ENCODE results near the gene UGGT1.

UGGT1 gene

DNA sequence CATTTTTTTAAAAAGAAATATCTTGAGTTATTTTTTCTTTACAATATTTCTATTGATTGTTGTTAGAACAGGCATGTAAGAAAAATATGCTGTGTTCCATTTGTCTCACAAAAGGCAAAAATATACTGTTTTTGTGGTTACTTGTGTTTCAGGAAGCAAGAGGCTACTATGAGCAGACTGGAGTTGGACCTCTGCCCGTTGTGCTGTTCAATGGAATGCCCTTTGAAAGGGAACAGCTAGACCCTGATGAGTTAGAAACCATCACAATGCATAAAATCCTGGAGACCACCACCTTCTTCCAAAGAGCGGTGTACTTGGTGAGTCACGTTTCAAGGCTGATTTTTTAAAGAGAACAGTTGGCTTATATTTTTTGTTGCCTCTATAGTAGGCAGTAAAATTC, 54.7 kb downstream of the UGGT1 start:
- H3K4me3 ChIP-seq (ENCODE audit: low read length): no peak overlapping the region
- no peak for TF ChIP-seq CTCF (conservative IDR thresholded peaks at IDR 0.05; ENCODE audit: low read depth, low read length)
- DNase-seq (ENCODE audit: low read depth): no peak

GRCh38 chr2:128153786-128154185, 62.8 kb downstream of the UGGT1 start:
- H3K4me3 ChIP-seq (ENCODE audit: low read length): no peak overlapping the region
- no peak for TF ChIP-seq CTCF (conservative IDR thresholded peaks at IDR 0.05; ENCODE audit: low read depth, low read length)
- no peak for DNase-seq (ENCODE audit: low read depth)

GRCh38 chr2:128154225-128154624, 63.2 kb downstream of the UGGT1 start:
- DNase-seq (ENCODE audit: low read depth): no peak
- H3K4me3 ChIP-seq (ENCODE audit: low read length): no peak overlapping the region
- TF ChIP-seq CTCF (conservative IDR thresholded peaks at IDR 0.05; ENCODE audit: low read depth, low read length): no peak

DNA sequence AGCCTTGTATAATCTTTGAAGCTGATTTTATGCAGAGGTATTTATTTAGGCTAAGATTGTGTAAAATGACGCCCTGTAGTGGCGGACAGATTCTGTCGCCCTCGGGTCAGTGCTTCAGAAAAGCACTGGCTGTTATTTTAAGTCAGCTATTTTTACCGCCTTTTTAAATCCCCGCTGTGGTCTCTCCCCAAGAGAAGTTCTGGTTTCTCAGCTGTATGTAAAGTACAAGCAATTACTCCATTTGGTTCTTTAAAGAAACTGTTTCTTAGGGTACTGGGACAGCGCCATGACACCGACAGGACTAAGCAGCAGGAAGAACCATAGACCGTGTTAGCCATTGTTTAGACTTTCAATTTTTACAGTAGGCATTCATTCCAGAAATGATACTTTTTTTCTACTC, 65.0 kb downstream of the UGGT1 start:
- no peak overlapping the region for H3K4me3 ChIP-seq (ENCODE audit: low read length)
- no peak for TF ChIP-seq CTCF (conservative IDR thresholded peaks at IDR 0.05; ENCODE audit: low read depth, low read length)

GRCh38 chr2:128156812-128157211, 65.8 kb downstream of the UGGT1 start:
- H3K4me3 ChIP-seq (ENCODE audit: low read length): no peak overlapping the region
- no peak for DNase-seq (ENCODE audit: low read depth)
- TF ChIP-seq CTCF (conservative IDR thresholded peaks at IDR 0.05; ENCODE audit: low read depth, low read length): no peak

More for the DNA sequence above, 65.0 kb downstream of the UGGT1 start:
- no peak for DNase-seq (ENCODE audit: low read depth)

DNA sequence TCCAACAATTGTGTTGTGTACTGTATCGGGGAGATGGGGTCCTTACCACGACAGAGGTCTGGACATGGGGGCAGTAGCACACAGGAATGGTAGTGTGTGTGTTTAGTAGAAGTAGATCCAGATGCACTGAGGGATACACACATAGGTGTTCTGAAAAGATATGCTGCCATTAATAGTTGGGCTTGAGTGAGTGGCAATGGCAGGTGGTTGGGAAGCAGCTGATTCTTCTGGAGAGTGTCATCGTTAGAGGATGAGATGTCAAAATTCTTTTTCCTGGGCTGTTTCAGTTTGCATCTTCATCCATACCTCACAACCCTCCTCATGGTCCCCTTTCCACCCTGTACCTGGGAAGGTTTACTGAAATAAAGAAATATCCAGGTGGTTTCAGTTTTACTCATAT, 66.6 kb downstream of the UGGT1 start:
- TF ChIP-seq CTCF (conservative IDR thresholded peaks at IDR 0.05; ENCODE audit: low read depth, low read length): no peak
- no peak for DNase-seq (ENCODE audit: low read depth)
- H3K4me3 ChIP-seq (ENCODE audit: low read length): no peak overlapping the region

GRCh38 chr2:128158176-128158575, 67.2 kb downstream of the UGGT1 start:
- H3K4me3 ChIP-seq (ENCODE audit: low read length): no peak overlapping the region
- no peak for TF ChIP-seq CTCF (conservative IDR thresholded peaks at IDR 0.05; ENCODE audit: low read depth, low read length)
- DNase-seq (ENCODE audit: low read depth): no peak

Measured in retinal pigment epithelial cell (primary cell).